GM23338 (cell line): ENCODE data around the gene SFR1. TPM values are rescaled to one million over a fixed set of nuclear protein-coding genes. Genes with fewer than 3 reads are reported as not detected.

Experiments
- ATAC-seq: fragments of 200-7000 bp; cut with Tn5 transposase; 3 replicates; pipeline ENCODE4 v1.9.1; 2020
- DNase-seq: peaks from one replicate; pipeline ENCODE4 v3.0.0-alpha.2; 2015; ENCODE audit warnings: low spot score
- H2AFZ ChIP-seq: fragments of 200-600 bp; sonication (generic); 2 replicates; pipeline ENCODE4 v1.8.0; 2016; ENCODE audit warnings: antibody characterized with exemption, mild to moderate bottlenecking, moderate library complexity
- H3F3A ChIP-seq: fragments of 200-600 bp; sonication (generic); replicated peaks from 2 replicates; pipeline ENCODE4 v1.8.0; 2017; ENCODE audit warnings: antibody characterized with exemption, mixed run types, low read depth
- H3K27ac ChIP-seq: fragments of 200-600 bp; sonication (generic); 2 replicates; pipeline ENCODE4 v1.6.1; 2016; ENCODE audit warnings: low read depth
- H3K27me3 ChIP-seq: fragments of 200-600 bp; sonication (generic); 2 replicates; pipeline ENCODE4 v1.8.0; 2016; ENCODE audit warnings: mild to moderate bottlenecking, mixed run types, moderate library complexity; ENCODE audit not compliant: insufficient read depth
- H3K36me3 ChIP-seq: fragments of 200-600 bp; sonication (generic); 2 replicates; pipeline ENCODE4 v1.8.0; 2016; ENCODE audit warnings: mild to moderate bottlenecking; ENCODE audit not compliant: insufficient read depth
- H3K4me1 ChIP-seq: fragments of 200-600 bp; sonication (generic); 2 replicates; pipeline ENCODE4 v1.8.0; 2016; ENCODE audit warnings: mild to moderate bottlenecking, moderate library complexity; ENCODE audit not compliant: insufficient read depth
- H3K4me2 ChIP-seq: fragments of 200-600 bp; sonication (generic); 2 replicates; pipeline ENCODE4 v1.7.1; 2017; ENCODE audit warnings: mixed run types
- H3K4me3 ChIP-seq: fragments of 200-600 bp; sonication (generic); 2 replicates; pipeline ENCODE4 v1.6.1; 2016; ENCODE audit warnings: mixed run types
- H3K79me2 ChIP-seq: fragments of 200-600 bp; sonication (generic); replicated peaks from 2 replicates; pipeline ENCODE4 v1.8.0; 2017; ENCODE audit warnings: mild to moderate bottlenecking; ENCODE audit not compliant: insufficient read depth
- H3K9me2 ChIP-seq: fragments of 200-600 bp; sonication (generic); 2 replicates; pipeline ENCODE4 v1.8.0; 2017; ENCODE audit not compliant: insufficient read depth
- H4K20me1 ChIP-seq: fragments of 200-600 bp; sonication (generic); replicated peaks from 2 replicates; pipeline ENCODE4 v1.8.0; 2017; ENCODE audit warnings: mild to moderate bottlenecking; ENCODE audit not compliant: insufficient read depth
- H3K27ac Mint-ChIP-seq: 2 replicates; pipeline ENCODE4 v1.8.0; 2020; ENCODE audit warnings: inconsistent platforms, mild to moderate bottlenecking, moderate library complexity, mixed read lengths
- H3K27me3 Mint-ChIP-seq: 3 replicates; pipeline ENCODE4 v1.8.0; 2022; ENCODE audit warnings: low read depth, mild to moderate bottlenecking, moderate library complexity, mixed read lengths, inconsistent platforms; ENCODE audit not compliant: insufficient read depth, poor library complexity
- H3K36me3 Mint-ChIP-seq: 3 replicates; pipeline ENCODE4 v1.8.0; 2021; ENCODE audit warnings: low read depth, mild to moderate bottlenecking, inconsistent platforms, moderate library complexity, mixed read lengths
- H3K4me1 Mint-ChIP-seq: 3 replicates; pipeline ENCODE4 v1.8.0; 2020; ENCODE audit warnings: mild to moderate bottlenecking, inconsistent platforms, mixed read lengths
- H3K4me3 Mint-ChIP-seq: 3 replicates; pipeline ENCODE4 v1.8.0; 2021; ENCODE audit warnings: moderate library complexity, mild to moderate bottlenecking, inconsistent platforms, mixed read lengths
- H3K9me3 Mint-ChIP-seq: 3 replicates; pipeline ENCODE4 v1.8.0; 2020; ENCODE audit warnings: moderate library complexity, mild to moderate bottlenecking, inconsistent platforms, mixed read lengths
- CREB1 ChIP-seq: fragments of 250-450 bp; sonication (Bioruptor Pico); IDR thresholded peaks from 2 replicates; pipeline ENCODE4 v1.5.0; 2020; ENCODE audit warnings: low read depth, mild to moderate bottlenecking, moderate library complexity
- EZH2phosphoT487 ChIP-seq: fragments of 200-600 bp; sonication (generic); IDR thresholded peaks from one replicate; pipeline ENCODE4 v1.8.1; 2018; ENCODE audit warnings: antibody characterized with exemption; ENCODE audit not compliant: unreplicated experiment
- STAT1 ChIP-seq: IDR thresholded peaks from one replicate; pipeline ENCODE4 v1.6.1; 2016; ENCODE audit warnings: antibody characterized with exemption; ENCODE audit not compliant: unreplicated experiment
- ZNF114 ChIP-seq: fragments of 250-450 bp; sonication (Bioruptor Pico); IDR thresholded peaks from 2 replicates; pipeline ENCODE4 v1.5.0; 2020; ENCODE audit warnings: mild to moderate bottlenecking, moderate library complexity
- ZNF331 ChIP-seq: fragments of 250-450 bp; sonication (Bioruptor Pico); IDR thresholded peaks from 2 replicates; pipeline ENCODE4 v1.5.0; 2020; ENCODE audit warnings: low read depth, mild to moderate bottlenecking, moderate library complexity
- polyA plus RNA-seq: library from polyadenylated mRNA; unstranded; fragments of >200 nt; fragmentation: Nextera tagmentation; extraction: Ambion mirVana; gene quantifications from 2 replicates; pipeline ENCODE4 v1.2.1, GENCODE V29; 2016
- total RNA-seq: library from RNA; depleted of rRNA; stranded (reverse); fragments of >200 nt; shearing (Covaris generic); gene quantifications from 2 replicates; pipeline ENCODE4 v1.2.3, GENCODE V29; 2014
- TF ChIP-seq, protein P1 (sequence below), 2 experiments: fragments of 200-600 bp in 1 of 2; sonication (generic) in 1 of 2; conservative IDR thresholded peaks; 2 replicates each; pipeline versions ENCODE4 v1.5.1 to v1.6.1; 2016 to 2017; ENCODE audit warnings: antibody characterized with exemption in 2 of 2, low read depth in 2 of 2, mild to moderate bottlenecking in 2 of 2, moderate library complexity in 1 of 2
- TF ChIP-seq, protein P2 (sequence below): fragments of 250-450 bp; sonication (Bioruptor Pico); IDR thresholded peaks from 2 replicates; pipeline ENCODE4 v1.5.0; 2020; ENCODE audit warnings: mild to moderate bottlenecking, moderate library complexity
- TF ChIP-seq, protein P3 (sequence below): IDR thresholded peaks from one replicate; pipeline ENCODE4 v1.6.1; 2018; ENCODE audit warnings: antibody characterized with exemption; ENCODE audit not compliant: unreplicated experiment
- TF ChIP-seq, protein P4 (sequence below): IDR thresholded peaks from 2 replicates; pipeline ENCODE4 v1.6.1; 2016; ENCODE audit warnings: antibody characterized with exemption

Gene SFR1
- total and polyA plus RNA-seq, 2 experiments from 2014 or later, result 8.3 to 13.0 TPM

DNA sequence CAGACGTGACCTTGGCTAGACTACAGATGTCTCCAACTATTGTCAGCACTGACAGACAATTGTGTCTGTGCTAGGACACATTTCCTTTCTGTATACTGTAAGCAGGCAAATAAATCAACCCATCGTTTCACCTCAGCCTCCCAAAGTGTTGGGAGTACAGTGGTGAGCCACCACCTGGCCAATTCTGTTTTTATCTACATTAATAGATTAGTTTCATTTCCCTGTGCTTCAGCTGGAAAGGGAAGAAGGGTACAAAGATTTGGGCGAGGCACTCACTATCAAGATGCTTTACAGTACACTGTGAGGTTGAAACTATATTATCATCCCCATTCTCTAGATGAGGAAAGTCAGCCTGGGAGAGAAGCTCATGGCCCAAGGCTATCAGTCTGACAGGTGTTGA, 21.9 kb downstream of the SFR1 start:
- Mint-ChIP-seq H3K9me3 (no peaks in the 10 kb centered on the region), H3K27ac (no peak overlapping the region; the same call in 1 of the 2 replicates), H3K36me3 (no peaks in the 10 kb centered on the region), H3K4me3 (no peak overlapping the region), H3K4me1 (peaks cover 24% of the 10 kb centered on the region; the same call in 2 of the 3 replicates), H3K27me3 (no peaks in the 10 kb centered on the region)
- DNase-seq, result no peak
- TF ChIP-seq EZH2phosphoT487 (no peak), CREB1 (no peak), ZNF114 (no peak), ZNF331 (CRISPR knock-in tag) (no peak), STAT1 (no peak)
- TF ChIP-seq, protein P1, sequence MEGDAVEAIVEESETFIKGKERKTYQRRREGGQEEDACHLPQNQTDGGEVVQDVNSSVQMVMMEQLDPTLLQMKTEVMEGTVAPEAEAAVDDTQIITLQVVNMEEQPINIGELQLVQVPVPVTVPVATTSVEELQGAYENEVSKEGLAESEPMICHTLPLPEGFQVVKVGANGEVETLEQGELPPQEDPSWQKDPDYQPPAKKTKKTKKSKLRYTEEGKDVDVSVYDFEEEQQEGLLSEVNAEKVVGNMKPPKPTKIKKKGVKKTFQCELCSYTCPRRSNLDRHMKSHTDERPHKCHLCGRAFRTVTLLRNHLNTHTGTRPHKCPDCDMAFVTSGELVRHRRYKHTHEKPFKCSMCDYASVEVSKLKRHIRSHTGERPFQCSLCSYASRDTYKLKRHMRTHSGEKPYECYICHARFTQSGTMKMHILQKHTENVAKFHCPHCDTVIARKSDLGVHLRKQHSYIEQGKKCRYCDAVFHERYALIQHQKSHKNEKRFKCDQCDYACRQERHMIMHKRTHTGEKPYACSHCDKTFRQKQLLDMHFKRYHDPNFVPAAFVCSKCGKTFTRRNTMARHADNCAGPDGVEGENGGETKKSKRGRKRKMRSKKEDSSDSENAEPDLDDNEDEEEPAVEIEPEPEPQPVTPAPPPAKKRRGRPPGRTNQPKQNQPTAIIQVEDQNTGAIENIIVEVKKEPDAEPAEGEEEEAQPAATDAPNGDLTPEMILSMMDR (conservative IDR thresholded peaks at IDR 0.05; ENCODE audit: low read depth in 2 of 2), result no peak
- TF ChIP-seq, protein P2, sequence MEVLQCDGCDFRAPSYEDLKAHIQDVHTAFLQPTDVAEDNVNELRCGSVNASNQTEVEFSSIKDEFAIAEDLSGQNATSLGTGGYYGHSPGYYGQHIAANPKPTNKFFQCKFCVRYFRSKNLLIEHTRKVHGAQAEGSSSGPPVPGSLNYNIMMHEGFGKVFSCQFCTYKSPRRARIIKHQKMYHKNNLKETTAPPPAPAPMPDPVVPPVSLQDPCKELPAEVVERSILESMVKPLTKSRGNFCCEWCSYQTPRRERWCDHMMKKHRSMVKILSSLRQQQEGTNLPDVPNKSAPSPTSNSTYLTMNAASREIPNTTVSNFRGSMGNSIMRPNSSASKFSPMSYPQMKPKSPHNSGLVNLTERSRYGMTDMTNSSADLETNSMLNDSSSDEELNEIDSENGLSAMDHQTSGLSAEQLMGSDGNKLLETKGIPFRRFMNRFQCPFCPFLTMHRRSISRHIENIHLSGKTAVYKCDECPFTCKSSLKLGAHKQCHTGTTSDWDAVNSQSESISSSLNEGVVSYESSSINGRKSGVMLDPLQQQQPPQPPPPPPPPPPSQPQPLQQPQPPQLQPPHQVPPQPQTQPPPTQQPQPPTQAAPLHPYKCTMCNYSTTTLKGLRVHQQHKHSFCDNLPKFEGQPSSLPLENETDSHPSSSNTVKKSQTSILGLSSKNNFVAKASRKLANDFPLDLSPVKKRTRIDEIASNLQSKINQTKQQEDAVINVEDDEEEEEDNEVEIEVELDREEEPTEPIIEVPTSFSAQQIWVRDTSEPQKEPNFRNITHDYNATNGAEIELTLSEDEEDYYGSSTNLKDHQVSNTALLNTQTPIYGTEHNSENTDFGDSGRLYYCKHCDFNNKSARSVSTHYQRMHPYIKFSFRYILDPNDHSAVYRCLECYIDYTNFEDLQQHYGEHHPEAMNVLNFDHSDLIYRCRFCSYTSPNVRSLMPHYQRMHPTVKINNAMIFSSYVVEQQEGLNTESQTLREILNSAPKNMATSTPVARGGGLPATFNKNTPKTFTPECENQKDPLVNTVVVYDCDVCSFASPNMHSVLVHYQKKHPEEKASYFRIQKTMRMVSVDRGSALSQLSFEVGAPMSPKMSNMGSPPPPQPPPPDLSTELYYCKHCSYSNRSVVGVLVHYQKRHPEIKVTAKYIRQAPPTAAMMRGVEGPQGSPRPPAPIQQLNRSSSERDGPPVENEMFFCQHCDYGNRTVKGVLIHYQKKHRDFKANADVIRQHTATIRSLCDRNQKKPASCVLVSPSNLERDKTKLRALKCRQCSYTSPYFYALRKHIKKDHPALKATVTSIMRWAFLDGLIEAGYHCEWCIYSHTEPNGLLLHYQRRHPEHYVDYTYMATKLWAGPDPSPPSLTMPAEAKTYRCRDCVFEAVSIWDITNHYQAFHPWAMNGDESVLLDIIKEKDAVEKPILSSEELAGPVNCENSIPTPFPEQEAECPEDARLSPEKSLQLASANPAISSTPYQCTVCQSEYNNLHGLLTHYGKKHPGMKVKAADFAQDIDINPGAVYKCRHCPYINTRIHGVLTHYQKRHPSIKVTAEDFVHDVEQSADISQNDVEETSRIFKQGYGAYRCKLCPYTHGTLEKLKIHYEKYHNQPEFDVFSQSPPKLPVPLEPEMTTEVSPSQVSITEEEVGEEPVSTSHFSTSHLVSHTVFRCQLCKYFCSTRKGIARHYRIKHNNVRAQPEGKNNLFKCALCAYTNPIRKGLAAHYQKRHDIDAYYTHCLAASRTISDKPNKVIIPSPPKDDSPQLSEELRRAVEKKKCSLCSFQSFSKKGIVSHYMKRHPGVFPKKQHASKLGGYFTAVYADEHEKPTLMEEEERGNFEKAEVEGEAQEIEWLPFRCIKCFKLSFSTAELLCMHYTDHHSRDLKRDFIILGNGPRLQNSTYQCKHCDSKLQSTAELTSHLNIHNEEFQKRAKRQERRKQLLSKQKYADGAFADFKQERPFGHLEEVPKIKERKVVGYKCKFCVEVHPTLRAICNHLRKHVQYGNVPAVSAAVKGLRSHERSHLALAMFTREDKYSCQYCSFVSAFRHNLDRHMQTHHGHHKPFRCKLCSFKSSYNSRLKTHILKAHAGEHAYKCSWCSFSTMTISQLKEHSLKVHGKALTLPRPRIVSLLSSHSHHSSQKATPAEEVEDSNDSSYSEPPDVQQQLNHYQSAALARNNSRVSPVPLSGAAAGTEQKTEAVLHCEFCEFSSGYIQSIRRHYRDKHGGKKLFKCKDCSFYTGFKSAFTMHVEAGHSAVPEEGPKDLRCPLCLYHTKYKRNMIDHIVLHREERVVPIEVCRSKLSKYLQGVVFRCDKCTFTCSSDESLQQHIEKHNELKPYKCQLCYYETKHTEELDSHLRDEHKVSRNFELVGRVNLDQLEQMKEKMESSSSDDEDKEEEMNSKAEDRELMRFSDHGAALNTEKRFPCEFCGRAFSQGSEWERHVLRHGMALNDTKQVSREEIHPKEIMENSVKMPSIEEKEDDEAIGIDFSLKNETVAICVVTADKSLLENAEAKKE (CRISPR knock-in tag), result no peak
- TF ChIP-seq, protein P3, sequence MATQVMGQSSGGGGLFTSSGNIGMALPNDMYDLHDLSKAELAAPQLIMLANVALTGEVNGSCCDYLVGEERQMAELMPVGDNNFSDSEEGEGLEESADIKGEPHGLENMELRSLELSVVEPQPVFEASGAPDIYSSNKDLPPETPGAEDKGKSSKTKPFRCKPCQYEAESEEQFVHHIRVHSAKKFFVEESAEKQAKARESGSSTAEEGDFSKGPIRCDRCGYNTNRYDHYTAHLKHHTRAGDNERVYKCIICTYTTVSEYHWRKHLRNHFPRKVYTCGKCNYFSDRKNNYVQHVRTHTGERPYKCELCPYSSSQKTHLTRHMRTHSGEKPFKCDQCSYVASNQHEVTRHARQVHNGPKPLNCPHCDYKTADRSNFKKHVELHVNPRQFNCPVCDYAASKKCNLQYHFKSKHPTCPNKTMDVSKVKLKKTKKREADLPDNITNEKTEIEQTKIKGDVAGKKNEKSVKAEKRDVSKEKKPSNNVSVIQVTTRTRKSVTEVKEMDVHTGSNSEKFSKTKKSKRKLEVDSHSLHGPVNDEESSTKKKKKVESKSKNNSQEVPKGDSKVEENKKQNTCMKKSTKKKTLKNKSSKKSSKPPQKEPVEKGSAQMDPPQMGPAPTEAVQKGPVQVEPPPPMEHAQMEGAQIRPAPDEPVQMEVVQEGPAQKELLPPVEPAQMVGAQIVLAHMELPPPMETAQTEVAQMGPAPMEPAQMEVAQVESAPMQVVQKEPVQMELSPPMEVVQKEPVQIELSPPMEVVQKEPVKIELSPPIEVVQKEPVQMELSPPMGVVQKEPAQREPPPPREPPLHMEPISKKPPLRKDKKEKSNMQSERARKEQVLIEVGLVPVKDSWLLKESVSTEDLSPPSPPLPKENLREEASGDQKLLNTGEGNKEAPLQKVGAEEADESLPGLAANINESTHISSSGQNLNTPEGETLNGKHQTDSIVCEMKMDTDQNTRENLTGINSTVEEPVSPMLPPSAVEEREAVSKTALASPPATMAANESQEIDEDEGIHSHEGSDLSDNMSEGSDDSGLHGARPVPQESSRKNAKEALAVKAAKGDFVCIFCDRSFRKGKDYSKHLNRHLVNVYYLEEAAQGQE, result no peak
- TF ChIP-seq, protein P4, sequence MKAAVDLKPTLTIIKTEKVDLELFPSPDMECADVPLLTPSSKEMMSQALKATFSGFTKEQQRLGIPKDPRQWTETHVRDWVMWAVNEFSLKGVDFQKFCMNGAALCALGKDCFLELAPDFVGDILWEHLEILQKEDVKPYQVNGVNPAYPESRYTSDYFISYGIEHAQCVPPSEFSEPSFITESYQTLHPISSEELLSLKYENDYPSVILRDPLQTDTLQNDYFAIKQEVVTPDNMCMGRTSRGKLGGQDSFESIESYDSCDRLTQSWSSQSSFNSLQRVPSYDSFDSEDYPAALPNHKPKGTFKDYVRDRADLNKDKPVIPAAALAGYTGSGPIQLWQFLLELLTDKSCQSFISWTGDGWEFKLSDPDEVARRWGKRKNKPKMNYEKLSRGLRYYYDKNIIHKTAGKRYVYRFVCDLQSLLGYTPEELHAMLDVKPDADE, result no peak
- Histone ChIP-seq H3K4me1 (peaks cover 13% of the 10 kb centered on the region), H3K9me2 (no peaks in the 10 kb centered on the region), H3K27ac (no peak overlapping the region), H3K36me3 (no peaks in the 10 kb centered on the region), H3F3A (no peaks in the 10 kb centered on the region), H4K20me1 (no peaks in the 10 kb centered on the region), H3K79me2 (no peaks in the 10 kb centered on the region), H3K4me3 (no peak overlapping the region), H2AFZ (no peak overlapping the region), H3K4me2 (no peak overlapping the region), H3K27me3 (no peaks in the 10 kb centered on the region)
- no peak for ATAC-seq
